Vagina (tissue), 2 donors: ENCODE results near the gene MS4A6A.

ENCODE experiments used
- POLR2A ChIP-seq, 2 donors: fragments of 450-650 bp; IDR thresholded peaks; one replicate each; pipeline ENCODE4 v1.6.1; 2017; ENCODE audit warnings: antibody characterized with exemption in 2 of 2, mild to moderate bottlenecking in 2 of 2, moderate library complexity in 2 of 2
- POLR2AphosphoS5 ChIP-seq, 2 donors: sonication (generic); formaldehyde crosslinking; IDR thresholded peaks; one replicate each; pipeline ENCODE4 v1.9.0; 2017; ENCODE audit warnings: antibody characterized with exemption in 2 of 2, mild to moderate bottlenecking in 2 of 2, low read depth in 1 of 2; ENCODE audit not compliant: insufficient read depth in 1 of 2
- TF ChIP-seq, protein P1 (sequence below), 3 experiments: fragments of 450-650 bp in 2 of 3; fragments of 200-600 bp in 1 of 3; sonication (generic) in 1 of 3; IDR thresholded peaks; one replicate each; pipeline ENCODE4 v1.5.1; 2017 to 2019; ENCODE audit warnings: antibody characterized with exemption in 3 of 3, mild to moderate bottlenecking in 2 of 3, moderate library complexity in 2 of 3

DNA sequence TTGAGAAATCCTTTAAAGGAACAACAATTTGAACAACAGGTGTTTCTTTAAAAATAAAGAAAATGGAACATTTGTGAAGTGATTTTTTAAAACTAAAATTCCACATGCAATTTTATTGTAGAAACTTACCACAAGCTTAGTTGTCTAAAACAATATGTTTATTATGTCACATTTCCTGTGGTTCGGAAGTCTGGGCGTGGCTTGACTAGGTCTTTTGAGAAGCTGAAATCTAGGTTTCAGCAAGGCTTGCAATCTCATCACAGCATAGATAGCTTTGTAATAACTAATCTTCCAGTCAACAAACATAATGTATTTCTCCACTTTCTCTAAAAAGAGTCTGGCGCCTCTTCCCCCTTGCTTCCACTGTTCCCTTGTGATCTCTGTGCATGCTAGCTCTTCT is 27.0 kb downstream of the MS4A6A start:
- no peak for TF ChIP-seq POLR2A (IDR thresholded peaks at IDR 0.05)
- TF ChIP-seq, protein P1, sequence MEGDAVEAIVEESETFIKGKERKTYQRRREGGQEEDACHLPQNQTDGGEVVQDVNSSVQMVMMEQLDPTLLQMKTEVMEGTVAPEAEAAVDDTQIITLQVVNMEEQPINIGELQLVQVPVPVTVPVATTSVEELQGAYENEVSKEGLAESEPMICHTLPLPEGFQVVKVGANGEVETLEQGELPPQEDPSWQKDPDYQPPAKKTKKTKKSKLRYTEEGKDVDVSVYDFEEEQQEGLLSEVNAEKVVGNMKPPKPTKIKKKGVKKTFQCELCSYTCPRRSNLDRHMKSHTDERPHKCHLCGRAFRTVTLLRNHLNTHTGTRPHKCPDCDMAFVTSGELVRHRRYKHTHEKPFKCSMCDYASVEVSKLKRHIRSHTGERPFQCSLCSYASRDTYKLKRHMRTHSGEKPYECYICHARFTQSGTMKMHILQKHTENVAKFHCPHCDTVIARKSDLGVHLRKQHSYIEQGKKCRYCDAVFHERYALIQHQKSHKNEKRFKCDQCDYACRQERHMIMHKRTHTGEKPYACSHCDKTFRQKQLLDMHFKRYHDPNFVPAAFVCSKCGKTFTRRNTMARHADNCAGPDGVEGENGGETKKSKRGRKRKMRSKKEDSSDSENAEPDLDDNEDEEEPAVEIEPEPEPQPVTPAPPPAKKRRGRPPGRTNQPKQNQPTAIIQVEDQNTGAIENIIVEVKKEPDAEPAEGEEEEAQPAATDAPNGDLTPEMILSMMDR (IDR thresholded peaks at IDR 0.05): no peak
- TF ChIP-seq POLR2AphosphoS5 (IDR thresholded peaks at IDR 0.05; ENCODE audit: insufficient read depth in 1 of 2, low read depth in 1 of 2): no peak
